ENCODE measurements around the gene TMEM14A. TPM values are rescaled to one million over a fixed set of nuclear protein-coding genes. Genes with fewer than 3 reads are reported as not detected.

The TMEM14A gene
- total RNA-seq, 2 experiments from 2014 or later = 21.4 to 22.2 TPM

DNA sequence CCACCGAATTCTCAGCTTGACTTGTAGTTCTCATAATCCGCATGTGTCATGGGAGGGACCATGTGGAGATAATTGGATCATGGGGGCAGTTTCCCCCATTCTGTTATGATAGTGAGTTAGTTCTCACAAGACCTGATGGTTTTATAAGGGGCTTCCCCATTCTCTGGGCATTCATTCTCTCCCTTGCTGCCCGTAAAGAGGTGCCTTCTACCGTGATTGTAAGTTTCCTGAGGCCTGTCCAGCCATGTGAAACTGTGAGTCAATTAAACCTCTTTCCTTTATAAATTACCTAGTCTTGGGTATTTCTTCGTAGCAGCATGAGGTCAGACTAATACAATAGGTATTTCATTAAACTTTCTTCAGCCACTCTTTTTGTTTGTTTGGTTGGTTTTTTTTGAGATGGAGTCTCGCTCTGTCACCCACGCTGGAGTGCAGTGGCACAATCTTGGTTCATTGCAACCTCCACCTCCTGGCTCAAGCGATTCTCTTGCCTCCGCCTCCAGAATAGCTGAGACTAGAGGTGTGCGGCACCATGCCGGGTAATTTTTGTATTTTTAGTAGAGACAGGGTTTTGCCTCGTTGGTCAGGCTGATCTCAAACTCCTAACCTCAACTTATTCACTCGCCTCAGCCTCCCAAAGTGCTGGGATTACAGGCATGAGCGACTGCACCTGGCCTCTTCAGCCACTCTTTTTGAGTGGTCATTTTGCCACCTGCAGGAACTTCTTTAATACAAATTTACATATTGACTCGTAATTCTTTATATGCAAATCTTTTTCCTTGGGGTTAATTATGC lies 56.0 kb downstream of the TMEM14A start:
- ChIA-PET CTCF (no interaction called here), POLR2A (no interaction called here)

DNA sequence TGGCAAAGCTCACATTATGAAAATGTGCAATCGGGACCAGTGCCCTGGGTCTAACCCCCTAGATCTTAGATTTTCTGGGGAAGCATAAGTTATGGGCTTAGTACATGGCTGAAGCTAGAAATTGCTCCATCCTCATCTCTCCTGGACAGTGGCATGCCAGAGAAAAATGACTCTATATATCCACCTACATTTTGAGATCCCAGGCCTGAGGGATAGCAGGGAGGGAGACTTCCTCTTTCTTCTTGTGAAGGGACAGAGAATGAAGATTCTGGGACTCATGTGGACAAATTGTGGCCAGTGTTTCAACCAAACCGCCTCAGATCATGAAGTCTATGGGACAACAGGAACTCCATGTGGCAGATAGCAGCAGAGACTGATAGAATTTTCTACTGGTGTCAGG lies 57.0 kb downstream of the TMEM14A start:
- ChIA-PET CTCF (no interaction called here), POLR2A (no interaction called here)

DNA sequence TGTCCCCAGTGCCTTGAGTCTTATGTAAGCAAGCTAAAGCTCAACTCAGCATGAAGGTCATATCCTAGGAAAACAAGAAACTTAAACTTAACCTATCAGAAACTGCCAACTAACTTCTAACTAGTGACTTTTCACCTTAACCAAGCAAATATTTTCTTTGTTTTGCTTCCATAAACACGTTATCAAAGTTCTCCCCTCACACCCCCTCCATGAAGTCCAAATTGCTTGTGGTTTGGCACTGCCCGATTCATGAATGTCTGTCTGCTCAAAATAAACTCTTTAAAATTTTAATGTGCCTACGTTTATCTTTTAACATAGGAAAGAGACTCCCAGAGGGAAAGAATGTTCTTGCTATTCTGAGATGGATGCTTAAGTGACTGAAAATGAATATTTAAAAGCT lies 57.5 kb downstream of the TMEM14A start:
- CTCF ChIA-PET = no interaction called here
- POLR2A ChIA-PET = no interaction called here

DNA sequence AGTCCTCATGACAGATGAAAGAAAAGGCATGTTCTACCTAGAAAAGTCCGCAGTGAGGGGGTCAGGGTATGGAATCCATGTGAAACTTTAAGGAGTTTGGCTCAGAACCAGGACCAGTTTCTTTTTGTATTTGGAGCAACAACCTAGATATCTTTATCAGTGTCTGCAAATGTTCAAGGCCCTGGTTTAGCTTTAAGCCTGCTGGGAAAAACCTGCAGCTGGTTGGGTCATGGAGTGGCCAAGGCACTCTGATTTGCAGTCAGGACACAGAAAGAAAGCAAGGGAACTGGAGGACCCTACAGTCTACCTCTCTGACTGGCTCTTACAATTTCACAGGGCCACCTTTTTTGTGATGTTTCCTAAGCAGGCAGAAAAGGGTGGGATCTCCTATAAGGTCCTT lies 58.7 kb downstream of the TMEM14A start:
- POLR2A ChIA-PET = no interaction called here
- CTCF ChIA-PET = no interaction called here

DNA sequence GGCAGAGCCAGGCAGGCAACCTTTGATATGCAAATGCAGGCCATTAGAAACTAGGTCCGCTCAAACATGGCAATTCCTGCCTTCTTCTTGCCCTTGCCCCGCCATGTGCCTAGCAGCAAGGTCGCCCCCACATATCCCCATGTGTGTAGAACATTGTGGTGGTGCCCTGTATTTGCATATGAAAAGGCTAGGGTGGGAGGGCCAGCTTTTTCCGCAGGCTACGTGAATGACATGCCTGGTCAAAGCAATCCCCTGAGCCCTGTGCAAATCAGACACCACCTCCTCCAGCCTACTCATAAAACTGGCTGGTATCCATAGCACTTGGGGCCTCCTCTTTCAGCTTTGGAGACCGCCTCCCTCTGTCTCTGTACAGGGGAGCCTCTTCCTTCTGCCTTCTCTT lies 60.8 kb downstream of the TMEM14A start:
- ChIA-PET POLR2A (interaction anchor here (0.7 kb wide), 1 partner anchor 337 kb away, joined by 7 read pairs; no protein-coding TSS in a partner anchor), CTCF (no interaction called here)

DNA sequence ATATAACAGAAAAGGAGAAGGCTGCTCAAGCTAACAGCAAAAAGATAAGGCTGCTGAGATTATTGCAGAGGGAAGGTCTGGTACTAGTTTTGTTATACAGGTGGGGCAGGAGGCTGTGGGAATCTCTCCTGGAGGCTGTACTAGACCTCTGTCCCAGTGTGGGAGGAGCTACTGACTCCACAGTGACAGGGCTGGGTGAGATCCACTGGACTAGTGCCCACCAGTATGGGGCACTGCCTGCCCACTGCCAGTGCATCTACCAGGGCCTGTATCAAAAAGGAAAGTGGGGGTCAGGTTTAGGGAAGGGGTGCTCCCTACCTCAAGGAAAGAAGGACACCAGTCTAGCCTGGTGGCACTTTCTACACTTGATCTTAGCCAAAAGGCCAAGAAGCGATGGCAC lies 62.3 kb downstream of the TMEM14A start:
- ChIA-PET POLR2A (no interaction called here), CTCF (no interaction called here)

DNA sequence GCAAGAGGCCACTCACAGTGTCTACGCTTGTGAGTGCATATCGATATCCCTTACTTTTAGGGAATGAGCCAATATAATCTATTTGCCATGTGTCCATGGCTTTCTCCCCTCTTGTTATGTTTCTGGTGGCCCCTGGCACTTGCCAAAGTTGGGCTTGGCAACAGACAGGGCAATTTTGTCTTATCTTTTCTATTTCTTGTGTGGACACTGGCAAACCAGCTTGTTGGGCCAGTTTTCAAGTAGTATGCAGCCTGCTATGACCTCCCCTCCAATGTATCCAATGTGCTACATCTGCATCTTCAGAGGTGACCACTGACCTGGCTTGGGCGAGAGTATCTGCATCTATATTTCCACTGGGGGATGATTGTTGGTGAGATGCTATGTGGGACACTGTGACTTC lies 63.2 kb downstream of the TMEM14A start:
- CTCF ChIA-PET = no interaction called here
- POLR2A ChIA-PET = no interaction called here

DNA sequence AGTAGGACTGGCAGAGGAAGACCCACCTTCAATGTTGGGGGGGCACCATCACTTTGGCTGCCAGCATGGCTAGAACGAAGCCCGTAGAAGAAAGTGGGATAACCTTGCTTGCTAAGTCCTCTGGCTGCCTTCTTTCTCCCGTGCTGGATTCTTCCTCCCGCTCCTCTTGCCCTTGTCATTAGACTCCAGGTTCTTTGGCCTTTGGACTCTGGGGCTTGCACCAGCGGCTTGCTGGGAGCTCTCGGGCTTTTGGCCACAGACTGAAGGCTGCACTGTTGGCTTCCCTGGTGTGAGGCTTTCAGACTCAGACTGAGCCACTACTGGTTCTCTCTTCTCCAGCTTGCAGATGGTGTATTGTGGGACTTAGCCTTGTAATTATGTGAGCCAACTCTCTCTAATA lies 64.2 kb downstream of the TMEM14A start:
- POLR2A ChIA-PET = no interaction called here
- CTCF ChIA-PET = no interaction called here

DNA sequence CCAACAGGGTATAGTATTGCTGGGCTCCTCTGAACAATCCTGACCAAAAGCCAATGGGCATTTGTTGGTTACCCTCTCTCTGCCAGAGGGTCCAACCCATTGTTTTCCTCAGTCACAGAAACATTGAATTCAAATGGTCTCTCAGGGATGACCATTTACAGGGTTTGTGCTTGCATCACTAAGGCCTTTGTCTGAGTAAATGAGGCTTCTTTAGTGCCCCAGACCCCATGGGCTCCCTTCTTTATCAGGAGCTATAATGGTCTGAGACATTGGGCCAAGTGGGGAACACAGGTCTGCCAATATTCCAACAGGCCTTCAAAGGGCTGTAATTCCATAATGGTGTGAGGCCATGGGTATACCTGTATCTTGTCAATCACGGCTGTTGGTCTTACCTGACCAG lies 65.2 kb downstream of the TMEM14A start:
- CTCF ChIA-PET = no interaction called here

More for the DNA sequence above, 65.2 kb downstream of the TMEM14A start:
- POLR2A ChIA-PET = no interaction called here

Other genes with a start within 250 kb of the TMEM14A start
- gene TRAM2, start 94.1 kb upstream of the TMEM14A start, total RNA-seq = 1 to 10 TPM; 2.6 to 2.7 TPM
- gene GSTA2, start 92.4 kb downstream of the TMEM14A start, total RNA-seq = not detected
- gene GSTA1, start 132.7 kb downstream of the TMEM14A start, total RNA-seq = not detected
- gene GSTA5, start 169.7 kb downstream of the TMEM14A start, total RNA-seq = not detected
- gene GSTA3, start 238.6 kb downstream of the TMEM14A start, total RNA-seq = not detected